Middle frontal gyrus (tissue), 1 donor: ENCODE results near the gene BAAT.
"Not testable (repeated sequence)": the region's sequence is repeated elsewhere in the genome, so short reads cannot be mapped to it uniquely, and the experiment has no call there.

ENCODE experiments used
- DNase-seq: peaks from one replicate; pipeline ENCODE4 v3.0.0-alpha.2; 2015; ENCODE audit warnings: low spot score; ENCODE audit errors: extremely low spot score

BAAT gene

GRCh38 chr9:101365181-101365580, 19.6 kb downstream of the BAAT start:
- no peak for DNase-seq

- no peak for DNase-seq
These were observed 22.4 kb downstream of the BAAT start for GRCh38 chr9:101362450-101362849.

GRCh38 chr9:101360647-101361046, 24.2 kb downstream of the BAAT start:
- no peak for DNase-seq

GRCh38 chr9:101359679-101360078, 25.1 kb downstream of the BAAT start:
- DNase-seq = no peak

GRCh38 chr9:101356619-101357018, 28.2 kb downstream of the BAAT start:
- no peak for DNase-seq

- no peak for DNase-seq
These were observed 29.8 kb downstream of the BAAT start for GRCh38 chr9:101354765-101355708.

GRCh38 chr9:101354143-101354764, 30.6 kb downstream of the BAAT start:
- no peak for DNase-seq

GRCh38 chr9:101353683-101354082, 31.1 kb downstream of the BAAT start:
- no peak for DNase-seq

GRCh38 chr9:101352892-101353463, 31.8 kb downstream of the BAAT start:
- DNase-seq = no peak

GRCh38 chr9:101350285-101350684, 34.5 kb downstream of the BAAT start:
- no peak for DNase-seq

- DNase-seq = no peak
These were observed 42.2 kb downstream of the BAAT start for GRCh38 chr9:101342595-101342994.

- DNase-seq = no peak
These were observed 42.8 kb downstream of the BAAT start for GRCh38 chr9:101341958-101342357.

- no peak for DNase-seq
These were observed 47.6 kb downstream of the BAAT start for GRCh38 chr9:101337237-101337636.

- DNase-seq = no peak
These were observed 48.7 kb downstream of the BAAT start for GRCh38 chr9:101336091-101336490.

- no peak for DNase-seq
These were observed 50.7 kb downstream of the BAAT start for GRCh38 chr9:101333926-101334702.

- DNase-seq = no peak
These were observed 51.3 kb downstream of the BAAT start for GRCh38 chr9:101333490-101333889.

GRCh38 chr9:101332362-101332761, 52.4 kb downstream of the BAAT start:
- no peak for DNase-seq

- not testable (repeated sequence) for DNase-seq
These were observed 57.3 kb downstream of the BAAT start for GRCh38 chr9:101327422-101327909.

- no peak for DNase-seq
These were observed 58.3 kb downstream of the BAAT start for GRCh38 chr9:101326501-101326900.

- no peak for DNase-seq
These were observed 58.8 kb downstream of the BAAT start for GRCh38 chr9:101326035-101326434.

- no peak for DNase-seq
These were observed 59.8 kb downstream of the BAAT start for GRCh38 chr9:101325053-101325452.
